Neural cell (in vitro differentiated cells): ENCODE measurements around the gene ODAD3. TPM values are rescaled to one million over a fixed set of nuclear protein-coding genes. Genes with fewer than 3 reads are reported as not detected.

Experiments
- H2AFZ ChIP-seq: fragments of 200-600, 300-800 bp; sonication (generic), shearing (Covaris generic); 2 replicates; pipeline ENCODE4 v1.6.0; 2014; ENCODE audit warnings: low read depth, mild to moderate bottlenecking, antibody characterized with exemption, low read length, moderate library complexity
- H3F3A ChIP-seq: fragments of 200-600 bp; shearing (Covaris generic); 2 replicates; pipeline ENCODE4 v1.6.1; 2016; ENCODE audit warnings: mild to moderate bottlenecking, moderate library complexity, mixed read lengths, antibody characterized with exemption, low read length; ENCODE audit not compliant: insufficient read depth, poor library complexity, severe bottlenecking
- H3K27ac ChIP-seq: fragments of 200-600, 300-800 bp; sonication (generic), shearing (Covaris generic); 2 replicates; pipeline ENCODE4 v1.5.1; 2014; ENCODE audit warnings: mild to moderate bottlenecking, low read length, moderate library complexity
- H3K27me3 ChIP-seq: fragments of 300-800, 200-600 bp; sonication (generic), shearing (Covaris generic); 2 replicates; pipeline ENCODE4 v1.6.0; 2014; ENCODE audit warnings: mild to moderate bottlenecking, low read depth, low read length, moderate library complexity; ENCODE audit not compliant: insufficient read depth
- H3K36me3 ChIP-seq: fragments of 300-800, 200-600 bp; sonication (generic), shearing (Covaris generic); 2 replicates; pipeline ENCODE4 v1.5.1; 2014; ENCODE audit warnings: mild to moderate bottlenecking, antibody characterized with exemption, low read length, moderate library complexity; ENCODE audit not compliant: insufficient read depth
- H3K4me2 ChIP-seq: fragments of 300-800, 200-600 bp; sonication (generic), shearing (Covaris generic); 2 replicates; pipeline ENCODE4 v1.6.0; 2014; ENCODE audit warnings: mild to moderate bottlenecking, low read length
- H3K4me3 ChIP-seq: fragments of 300-800, 200-600 bp; sonication (generic), shearing (Covaris generic); 2 replicates; pipeline ENCODE4 v1.5.1; 2014; ENCODE audit warnings: mild to moderate bottlenecking, low read length, moderate library complexity
- H3K79me2 ChIP-seq: fragments of 200-600 bp; shearing (Covaris generic); replicated peaks from 2 replicates; pipeline ENCODE4 v1.6.0; 2014; ENCODE audit warnings: mild to moderate bottlenecking, low read length, moderate library complexity; ENCODE audit not compliant: insufficient read depth
- H3K9ac ChIP-seq: fragments of 300-800, 200-600 bp; sonication (generic), shearing (Covaris generic); 2 replicates; pipeline ENCODE4 v1.6.1; 2016; ENCODE audit warnings: mild to moderate bottlenecking, low read length, mixed read lengths
- H3K9me2 ChIP-seq: fragments of 200-600 bp; shearing (Covaris generic); 2 replicates; pipeline ENCODE4 v1.6.1; 2016; ENCODE audit warnings: mild to moderate bottlenecking, low read length, mixed read lengths; ENCODE audit not compliant: insufficient read depth
- H3K9me3 ChIP-seq: fragments of 200-600, 300-800 bp; sonication (generic), shearing (Covaris generic); 2 replicates; pipeline ENCODE4 v1.6.1; 2016; ENCODE audit warnings: mild to moderate bottlenecking, mixed run types, low read length, moderate library complexity, mixed read lengths
- H4K20me1 ChIP-seq: fragments of 200-600 bp; shearing (Covaris generic); 2 replicates; pipeline ENCODE4 v1.6.1; 2016; ENCODE audit warnings: mild to moderate bottlenecking, mixed run types; ENCODE audit not compliant: insufficient read depth
- EP300 ChIP-seq: fragments of 450-650 bp; conservative IDR thresholded peaks from 2 replicates; pipeline ENCODE4 v1.6.1; 2014; ENCODE audit warnings: antibody characterized with exemption, mild to moderate bottlenecking, moderate library complexity; ENCODE audit not compliant: poor library complexity, severe bottlenecking
- EZH2 ChIP-seq: fragments of 200-600, 300-800 bp; shearing (Covaris generic), sonication (generic); IDR thresholded peaks from 2 replicates; pipeline ENCODE4 v1.6.1; 2014; ENCODE audit warnings: antibody characterized with exemption, low read length, borderline replicate concordance, mild to moderate bottlenecking; ENCODE audit not compliant: insufficient read depth, poor library complexity, severe bottlenecking
- MXI1 ChIP-seq: fragments of 450-650 bp; conservative IDR thresholded peaks from 2 replicates; pipeline ENCODE4 v1.6.1; 2014; ENCODE audit warnings: antibody characterized with exemption, mild to moderate bottlenecking; ENCODE audit not compliant: poor library complexity, severe bottlenecking
- POLR2AphosphoS5 ChIP-seq: IDR thresholded peaks from 2 replicates; pipeline ENCODE4 v1.6.1; 2012
- RAD21 ChIP-seq: fragments of 450-650 bp; conservative IDR thresholded peaks from 2 replicates; pipeline ENCODE4 v1.6.1; 2014; ENCODE audit warnings: antibody characterized with exemption, mild to moderate bottlenecking, moderate library complexity
- SMC3 ChIP-seq: fragments of 450-650 bp; conservative IDR thresholded peaks from 2 replicates; pipeline ENCODE4 v1.6.1; 2014; ENCODE audit warnings: antibody characterized with exemption, mild to moderate bottlenecking, moderate library complexity; ENCODE audit not compliant: poor library complexity
- TAF1 ChIP-seq: IDR thresholded peaks from 2 replicates; pipeline ENCODE4 v1.6.1; 2012; ENCODE audit warnings: low read depth
- polyA plus RNA-seq: library from polyadenylated mRNA; depleted of rRNA; stranded (reverse); fragments of >200 nt; gene quantifications from 2 replicates; pipeline ENCODE4 v1.2.3, GENCODE V29; 2014
- TF ChIP-seq, protein P1 (sequence below): IDR thresholded peaks from 2 replicates; pipeline ENCODE4 v1.6.1; 2012; ENCODE audit warnings: borderline replicate concordance
- TF ChIP-seq, protein P2 (sequence below): fragments of 450-650 bp; IDR thresholded peaks from 2 replicates; pipeline ENCODE4 v1.5.1; 2014; ENCODE audit warnings: antibody characterized with exemption, mild to moderate bottlenecking, moderate library complexity; ENCODE audit not compliant: poor library complexity, severe bottlenecking

The ODAD3 gene
- polyA plus RNA-seq, 1 donor from 2014 or later = 3.4 TPM

DNA sequence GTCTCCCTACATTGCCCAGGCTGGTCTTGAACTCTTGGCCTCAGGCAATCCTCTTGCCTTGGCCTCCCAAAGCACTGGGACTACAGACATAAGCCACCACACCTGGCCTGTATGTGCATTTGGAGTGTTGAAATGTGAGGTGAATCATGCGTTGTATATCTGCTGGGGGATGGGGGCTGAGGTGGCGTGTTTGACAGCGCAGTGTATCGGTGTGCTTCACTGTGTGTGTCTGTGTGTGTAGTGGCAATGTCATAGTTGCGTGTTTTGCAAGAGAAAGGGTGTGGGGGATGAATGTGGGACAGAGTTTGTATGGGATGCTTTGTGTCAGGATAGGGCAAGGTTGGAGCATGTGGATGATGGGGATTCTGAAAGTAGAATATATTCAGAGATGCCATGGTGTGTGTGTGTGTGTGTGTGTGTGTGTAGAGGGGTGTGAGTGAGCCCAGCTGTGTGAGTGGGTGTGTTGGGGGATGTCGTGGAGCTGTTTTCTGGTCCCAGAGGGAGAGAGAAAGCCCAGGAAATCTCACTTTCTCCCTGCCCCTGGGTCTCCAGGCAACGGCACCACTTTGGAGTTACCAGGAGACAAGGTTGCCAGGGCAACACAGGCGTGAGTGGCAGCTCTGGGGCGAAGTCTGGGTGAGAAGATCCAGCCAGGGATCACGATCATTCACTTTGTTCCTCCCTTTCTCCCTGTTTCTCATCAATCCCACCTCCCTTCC lies 61.6 kb downstream of the ODAD3 start:
- peak overlapping the region; percentile 94 for H3K9ac ChIP-seq
- H3K36me3 ChIP-seq = no peaks in the 10 kb centered on the region
- peak; percentile 78 for TF ChIP-seq POLR2AphosphoS5
- peak; percentile 86 for TF ChIP-seq EP300
- peak; percentile 62 for TF ChIP-seq RAD21
- peak; percentile 99 for TF ChIP-seq MXI1
- peak; percentile 85 for TF ChIP-seq TAF1
- TF ChIP-seq EZH2 = no peak
- peak; percentile 62 for TF ChIP-seq SMC3
- TF ChIP-seq, protein P1, sequence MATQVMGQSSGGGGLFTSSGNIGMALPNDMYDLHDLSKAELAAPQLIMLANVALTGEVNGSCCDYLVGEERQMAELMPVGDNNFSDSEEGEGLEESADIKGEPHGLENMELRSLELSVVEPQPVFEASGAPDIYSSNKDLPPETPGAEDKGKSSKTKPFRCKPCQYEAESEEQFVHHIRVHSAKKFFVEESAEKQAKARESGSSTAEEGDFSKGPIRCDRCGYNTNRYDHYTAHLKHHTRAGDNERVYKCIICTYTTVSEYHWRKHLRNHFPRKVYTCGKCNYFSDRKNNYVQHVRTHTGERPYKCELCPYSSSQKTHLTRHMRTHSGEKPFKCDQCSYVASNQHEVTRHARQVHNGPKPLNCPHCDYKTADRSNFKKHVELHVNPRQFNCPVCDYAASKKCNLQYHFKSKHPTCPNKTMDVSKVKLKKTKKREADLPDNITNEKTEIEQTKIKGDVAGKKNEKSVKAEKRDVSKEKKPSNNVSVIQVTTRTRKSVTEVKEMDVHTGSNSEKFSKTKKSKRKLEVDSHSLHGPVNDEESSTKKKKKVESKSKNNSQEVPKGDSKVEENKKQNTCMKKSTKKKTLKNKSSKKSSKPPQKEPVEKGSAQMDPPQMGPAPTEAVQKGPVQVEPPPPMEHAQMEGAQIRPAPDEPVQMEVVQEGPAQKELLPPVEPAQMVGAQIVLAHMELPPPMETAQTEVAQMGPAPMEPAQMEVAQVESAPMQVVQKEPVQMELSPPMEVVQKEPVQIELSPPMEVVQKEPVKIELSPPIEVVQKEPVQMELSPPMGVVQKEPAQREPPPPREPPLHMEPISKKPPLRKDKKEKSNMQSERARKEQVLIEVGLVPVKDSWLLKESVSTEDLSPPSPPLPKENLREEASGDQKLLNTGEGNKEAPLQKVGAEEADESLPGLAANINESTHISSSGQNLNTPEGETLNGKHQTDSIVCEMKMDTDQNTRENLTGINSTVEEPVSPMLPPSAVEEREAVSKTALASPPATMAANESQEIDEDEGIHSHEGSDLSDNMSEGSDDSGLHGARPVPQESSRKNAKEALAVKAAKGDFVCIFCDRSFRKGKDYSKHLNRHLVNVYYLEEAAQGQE = peak; percentile 90
- TF ChIP-seq, protein P2, sequence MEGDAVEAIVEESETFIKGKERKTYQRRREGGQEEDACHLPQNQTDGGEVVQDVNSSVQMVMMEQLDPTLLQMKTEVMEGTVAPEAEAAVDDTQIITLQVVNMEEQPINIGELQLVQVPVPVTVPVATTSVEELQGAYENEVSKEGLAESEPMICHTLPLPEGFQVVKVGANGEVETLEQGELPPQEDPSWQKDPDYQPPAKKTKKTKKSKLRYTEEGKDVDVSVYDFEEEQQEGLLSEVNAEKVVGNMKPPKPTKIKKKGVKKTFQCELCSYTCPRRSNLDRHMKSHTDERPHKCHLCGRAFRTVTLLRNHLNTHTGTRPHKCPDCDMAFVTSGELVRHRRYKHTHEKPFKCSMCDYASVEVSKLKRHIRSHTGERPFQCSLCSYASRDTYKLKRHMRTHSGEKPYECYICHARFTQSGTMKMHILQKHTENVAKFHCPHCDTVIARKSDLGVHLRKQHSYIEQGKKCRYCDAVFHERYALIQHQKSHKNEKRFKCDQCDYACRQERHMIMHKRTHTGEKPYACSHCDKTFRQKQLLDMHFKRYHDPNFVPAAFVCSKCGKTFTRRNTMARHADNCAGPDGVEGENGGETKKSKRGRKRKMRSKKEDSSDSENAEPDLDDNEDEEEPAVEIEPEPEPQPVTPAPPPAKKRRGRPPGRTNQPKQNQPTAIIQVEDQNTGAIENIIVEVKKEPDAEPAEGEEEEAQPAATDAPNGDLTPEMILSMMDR = peak; percentile 12

DNA sequence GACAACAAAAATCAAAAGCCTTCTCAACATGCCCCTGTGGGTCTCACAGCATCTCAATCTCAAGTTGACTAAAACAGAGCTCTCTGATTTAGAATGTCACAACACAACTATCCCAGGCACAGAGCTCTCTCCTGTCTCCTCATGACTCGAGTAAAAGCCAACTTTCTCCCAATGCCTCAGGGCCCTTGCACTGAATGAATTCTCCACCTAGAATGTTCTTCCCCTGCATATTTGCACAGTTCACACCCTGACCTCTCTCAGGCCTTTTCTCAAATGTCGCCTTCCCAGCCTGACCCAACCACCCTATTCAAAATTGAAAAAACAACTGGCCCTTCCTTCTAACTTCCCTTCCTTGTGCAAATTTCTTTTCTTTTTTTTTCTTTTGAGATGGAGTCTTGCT lies 64.2 kb downstream of the ODAD3 start:
- Histone ChIP-seq H3K79me2 (no peaks in the 10 kb centered on the region), H3F3A (peaks cover 9% of the 10 kb centered on the region), H3K9me3 (no peaks in the 10 kb centered on the region), H4K20me1 (no peaks in the 10 kb centered on the region), H3K4me3 (no peak overlapping the region), H3K9ac (no peak overlapping the region), H3K4me2 (no peak overlapping the region), H3K36me3 (no peaks in the 10 kb centered on the region), H3K27ac (no peak overlapping the region), H3K9me2 (no peaks in the 10 kb centered on the region), H3K27me3 (no peaks in the 10 kb centered on the region), H2AFZ (no peak overlapping the region)
- TF ChIP-seq, protein P1 = no peak
- TF ChIP-seq RAD21 (no peak), TAF1 (no peak), POLR2AphosphoS5 (no peak), EZH2 (no peak), EP300 (no peak), SMC3 (no peak), MXI1 (no peak)
- TF ChIP-seq, protein P2 = no peak

More for the DNA sequence above, 61.6 kb downstream of the ODAD3 start:
- no peaks in the 10 kb centered on the region for H3K27me3 ChIP-seq
- no peaks in the 10 kb centered on the region for H3K79me2 ChIP-seq
- no peaks in the 10 kb centered on the region for H3K9me3 ChIP-seq
- peak overlapping the region; percentile 65 for H2AFZ ChIP-seq
- H3K4me2 ChIP-seq = peak overlapping the region; percentile 94
- H3K27ac ChIP-seq = peak overlapping the region; percentile 100
- H3F3A ChIP-seq = peaks cover 9% of the 10 kb centered on the region
- H3K9me2 ChIP-seq = no peaks in the 10 kb centered on the region
- no peaks in the 10 kb centered on the region for H4K20me1 ChIP-seq
- peak overlapping the region; percentile 71 for H3K4me3 ChIP-seq
